Breast epithelium (tissue), 3 donors: ENCODE results near the gene PLA2G7.

Source experiments
- CTCF ChIP-seq, 3 donors: fragments of 450-650 bp; IDR thresholded peaks; one replicate each; pipeline ENCODE4 v1.5.1; 2016 to 2017; ENCODE audit warnings: antibody characterized with exemption in 3 of 3, mild to moderate bottlenecking in 3 of 3, moderate library complexity in 3 of 3
- POLR2A ChIP-seq: fragments of 450-650 bp; IDR thresholded peaks from one replicate; pipeline ENCODE4 v1.6.1; 2016; ENCODE audit warnings: antibody characterized with exemption, mild to moderate bottlenecking, moderate library complexity
- POLR2AphosphoS5 ChIP-seq, 3 donors: sonication (generic); formaldehyde crosslinking; IDR thresholded peaks; one replicate each; pipeline ENCODE4 v1.6.1; 2017; ENCODE audit warnings: antibody characterized with exemption in 3 of 3

GRCh38 chr6:46751658-46752057 is 16.5 kb upstream of the PLA2G7 start:
- no peak for TF ChIP-seq POLR2A
- TF ChIP-seq CTCF (IDR thresholded peaks at IDR 0.05), result no peak
- no peak for TF ChIP-seq POLR2AphosphoS5 (IDR thresholded peaks at IDR 0.05)
